DOHH2 (cell line): Measurements from ENCODE around the gene SCNM1.
A peak's percentile ranks its signal among the peaks of the same experiment; 100 is the strongest.

Experiments used
- H3F3A ChIP-seq: fragments of 200-600 bp; sonication (generic), shearing (Covaris generic); 2 replicates; pipeline ENCODE4 v1.6.0; 2016; ENCODE audit warnings: antibody characterized with exemption, mild to moderate bottlenecking; ENCODE audit not compliant: control insufficient read depth, insufficient read depth
- H3K27ac ChIP-seq: fragments of 200-600 bp; sonication (generic); 2 replicates; pipeline ENCODE4 v1.5.1; 2014; ENCODE audit warnings: low read depth, mild to moderate bottlenecking, low read length, moderate library complexity
- H3K27me3 ChIP-seq: fragments of 200-600 bp; sonication (generic); 2 replicates; pipeline ENCODE4 v1.6.1; 2014; ENCODE audit warnings: mild to moderate bottlenecking, low read length, mixed read lengths; ENCODE audit not compliant: control insufficient read depth
- H3K36me3 ChIP-seq: fragments of 200-600 bp; sonication (generic); 2 replicates; pipeline ENCODE4 v1.6.1; 2014; ENCODE audit warnings: mild to moderate bottlenecking, low read length, moderate library complexity, mixed read lengths; ENCODE audit not compliant: control insufficient read depth
- H3K4me1 ChIP-seq: fragments of 200-600 bp; sonication (generic); 2 replicates; pipeline ENCODE4 v1.6.1; 2014; ENCODE audit warnings: mild to moderate bottlenecking, low read length, mixed read lengths; ENCODE audit not compliant: control insufficient read depth
- H3K4me2 ChIP-seq: fragments of 200-600 bp; sonication (generic); 2 replicates; pipeline ENCODE4 v1.6.0; 2014; ENCODE audit warnings: mild to moderate bottlenecking, low read length, moderate library complexity
- H3K4me3 ChIP-seq: fragments of 200-600 bp; sonication (generic); 2 replicates; pipeline ENCODE4 v1.5.1; 2014; ENCODE audit warnings: mild to moderate bottlenecking, low read length, mixed read lengths
- H3K79me2 ChIP-seq: fragments of 200-600 bp; sonication (generic); 2 replicates; pipeline ENCODE4 v1.6.1; 2014; ENCODE audit warnings: mild to moderate bottlenecking, low read length, mixed read lengths; ENCODE audit not compliant: control insufficient read depth
- H3K9me2 ChIP-seq: fragments of 200-600 bp; sonication (generic); replicated peaks from 2 replicates; pipeline ENCODE4 v1.6.1; 2014; ENCODE audit warnings: mild to moderate bottlenecking, low read length, mixed read lengths; ENCODE audit not compliant: control insufficient read depth
- H3K9me3 ChIP-seq: fragments of 200-600 bp; sonication (generic); 2 replicates; pipeline ENCODE4 v1.6.1; 2014; ENCODE audit warnings: antibody characterized with exemption, low read length, mixed read lengths; ENCODE audit not compliant: control insufficient read depth, insufficient read depth
- H4K20me1 ChIP-seq: fragments of 200-600 bp; sonication (generic); 2 replicates; pipeline ENCODE4 v1.6.0; 2014; ENCODE audit warnings: low read depth, mild to moderate bottlenecking, antibody characterized with exemption, low read length, moderate library complexity; ENCODE audit not compliant: control insufficient read depth, insufficient read depth
- CTCF ChIP-seq: fragments of 200-600 bp; sonication (generic); IDR thresholded peaks from one replicate; pipeline ENCODE4 v1.5.1; 2014; ENCODE audit warnings: antibody characterized with exemption, mild to moderate bottlenecking, low read depth, low read length; ENCODE audit not compliant: poor library complexity, severe bottlenecking
- EZH2phosphoT487 ChIP-seq: fragments of 200-600 bp; sonication (generic); IDR thresholded peaks from 2 replicates; pipeline ENCODE4 v1.6.1; 2017; ENCODE audit warnings: borderline replicate concordance, mild to moderate bottlenecking, antibody characterized with exemption, low read length, moderate library complexity, mixed read lengths

The SCNM1 gene

GRCh38 chr1:151147132-151147503 is 18.8 kb upstream of the SCNM1 start:
- Histone ChIP-seq H3K36me3 (no peaks in the 10 kb centered on the region), H3K79me2 (no peaks in the 10 kb centered on the region), H3F3A (0 out of 2 replicates have a peak, but pooled peaks cover 2% of the 10 kb centered on the region), H3K4me1 (peaks cover 51% of the 10 kb centered on the region), H4K20me1 (no peaks in the 10 kb centered on the region), H3K9me2 (no peaks in the 10 kb centered on the region), H3K4me3 (peak overlapping the region; percentile 73), H3K27me3 (no peaks in the 10 kb centered on the region), H3K9me3 (no peaks in the 10 kb centered on the region), H3K27ac (no peak overlapping the region), H3K4me2 (peak overlapping the region; percentile 91)
- no peak for TF ChIP-seq CTCF

- Histone ChIP-seq H3K27me3 (no peaks in the 10 kb centered on the region), H3K4me1 (peaks cover 46% of the 10 kb centered on the region), H3K27ac (no peak overlapping the region), H3K4me2 (peak overlapping the region; percentile 91; the same call in 1 of the 2 replicates), H3K79me2 (no peaks in the 10 kb centered on the region), H3K36me3 (no peaks in the 10 kb centered on the region), H3F3A (0 out of 2 replicates have a peak, but pooled peaks cover 2% of the 10 kb centered on the region), H3K4me3 (no peak overlapping the region), H3K9me2 (no peaks in the 10 kb centered on the region), H4K20me1 (no peaks in the 10 kb centered on the region), H3K9me3 (no peaks in the 10 kb centered on the region)
- TF ChIP-seq EZH2phosphoT487 (no peak), CTCF (no peak)
Measured at GRCh38 chr1:151147665-151148064, 18.3 kb upstream of the SCNM1 start.

- no peak for TF ChIP-seq CTCF
- no peak for TF ChIP-seq EZH2phosphoT487
- H3K36me3 ChIP-seq = peaks cover 29% of the 10 kb centered on the region
- peak within 1 kb of the TSS; percentile 60 for H3K27ac ChIP-seq
- peak within 1 kb of the TSS; percentile 84 for H3K4me3 ChIP-seq
- H3F3A ChIP-seq = peaks cover 11% of the 10 kb centered on the region
- H3K4me2 ChIP-seq = peak within 1 kb of the TSS; percentile 95
- H3K9me2 ChIP-seq = no peaks in the 10 kb centered on the region
- H3K27me3 ChIP-seq = no peaks in the 10 kb centered on the region
- peaks cover 43% of the 10 kb centered on the region for H3K4me1 ChIP-seq
- peaks cover 16% of the 10 kb centered on the region for H3K79me2 ChIP-seq
- no peaks in the 10 kb centered on the region for H3K9me3 ChIP-seq
- no peaks in the 10 kb centered on the region for H4K20me1 ChIP-seq
Measured at GRCh38 chr1:151156515-151156819, 9.5 kb upstream of the SCNM1 start, which contains the start of gene TNFAIP8L2. Gene TNFAIP8L2, plus strand, starts transcription at chr1:151156649. Its CDS starts 2,049 bp downstream, at chr1:151158698.
